DMS114 treated with DMSO at 0.1 percent for 48 hours (cell line): ENCODE results near the gene PPM1D.
"Not testable (repeated sequence)": the region's sequence is repeated elsewhere in the genome, so short reads cannot be mapped to it uniquely, and the experiment has no call there.

ENCODE experiments used
- DNase-seq: peaks from one replicate; lab custom pipeline; 2025; ENCODE audit not compliant: unreplicated experiment; lab: John Stamatoyannopoulos, UW

PPM1D gene

DNA sequence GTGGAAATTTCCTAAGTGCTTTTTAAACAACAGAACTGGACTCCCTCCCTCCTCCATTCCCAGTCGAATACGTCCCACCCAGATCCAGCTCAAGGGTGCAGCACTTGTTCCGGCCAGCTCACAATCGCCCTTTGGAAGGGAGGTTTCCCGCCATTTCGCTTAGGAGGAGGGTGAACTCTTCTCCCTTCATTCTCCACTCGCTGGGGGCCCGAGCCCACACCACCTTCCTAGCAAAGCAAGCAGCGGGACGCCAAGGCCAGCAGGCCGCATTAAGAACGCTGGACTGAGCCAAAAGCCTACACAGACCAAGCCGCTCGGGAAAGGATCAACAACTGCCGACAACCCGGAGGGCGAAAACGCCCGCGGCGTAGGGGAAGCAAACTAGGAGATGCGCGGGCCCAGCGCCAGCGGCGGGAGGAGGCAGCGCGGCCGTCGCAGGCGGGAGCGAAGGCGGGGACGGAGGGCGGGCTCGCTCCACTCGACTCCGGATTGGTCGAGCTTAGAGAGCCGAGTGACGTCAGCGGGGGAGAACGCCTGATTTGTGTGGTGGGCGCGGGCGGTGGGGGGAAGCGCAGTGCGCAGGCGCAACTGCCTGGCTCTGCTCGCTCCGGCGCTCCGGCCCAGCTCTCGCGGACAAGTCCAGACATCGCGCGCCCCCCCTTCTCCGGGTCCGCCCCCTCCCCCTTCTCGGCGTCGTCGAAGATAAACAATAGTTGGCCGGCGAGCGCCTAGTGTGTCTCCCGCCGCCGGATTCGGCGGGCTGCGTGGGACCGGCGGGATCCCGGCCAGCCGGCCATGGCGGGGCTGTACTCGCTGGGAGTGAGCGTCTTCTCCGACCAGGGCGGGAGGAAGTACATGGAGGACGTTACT is at the start of gene PPM1D:
TSS of gene PPM1D (plus strand) at position 574 of the 870 bp plus-strand sequence. CDS start at position 796, 222 bp downstream.
- peak; percentile 99 for DNase-seq

DNA sequence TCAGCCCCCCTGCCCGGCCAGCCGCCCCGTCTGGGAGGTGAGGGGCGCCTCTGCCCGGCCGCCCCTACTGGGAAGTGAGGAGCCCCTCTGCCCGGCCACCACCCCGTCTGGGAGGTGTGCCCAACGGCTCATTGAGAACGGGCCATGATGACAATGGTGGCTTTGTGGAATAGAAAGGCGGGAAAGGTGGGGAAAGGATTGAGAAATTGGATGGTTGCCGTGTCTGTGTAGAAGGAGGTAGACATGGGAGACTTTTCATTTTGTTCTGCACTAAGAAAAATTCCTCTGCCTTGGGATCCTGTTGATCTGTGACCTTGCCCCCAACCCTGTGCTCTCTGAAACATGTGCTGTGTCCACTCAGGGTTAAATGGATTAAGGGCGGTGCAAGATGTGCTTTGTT is 47.7 kb upstream of the PPM1D start:
- DNase-seq = not testable (repeated sequence)

DNA sequence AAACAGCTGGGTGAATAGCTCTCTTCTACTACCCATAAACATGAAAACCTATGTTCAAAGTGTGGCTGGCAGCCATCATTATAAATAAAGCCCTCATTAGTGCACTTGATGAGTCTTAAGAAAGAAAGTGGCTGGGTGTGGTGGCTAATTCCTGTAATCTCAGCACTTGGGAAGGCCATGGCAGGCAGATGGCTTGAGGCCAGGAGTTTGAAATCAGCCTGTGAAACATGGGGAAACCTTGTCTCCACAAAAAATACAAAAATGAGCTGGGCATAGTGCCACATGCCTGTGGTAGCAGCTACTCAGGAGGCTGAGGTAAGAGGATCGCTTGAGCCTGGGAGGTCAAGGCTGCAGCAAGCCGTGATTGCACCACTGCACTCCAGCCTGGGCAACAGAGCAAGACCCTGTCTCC is 45.6 kb upstream of the PPM1D start:
- DNase-seq = no peak

DNA sequence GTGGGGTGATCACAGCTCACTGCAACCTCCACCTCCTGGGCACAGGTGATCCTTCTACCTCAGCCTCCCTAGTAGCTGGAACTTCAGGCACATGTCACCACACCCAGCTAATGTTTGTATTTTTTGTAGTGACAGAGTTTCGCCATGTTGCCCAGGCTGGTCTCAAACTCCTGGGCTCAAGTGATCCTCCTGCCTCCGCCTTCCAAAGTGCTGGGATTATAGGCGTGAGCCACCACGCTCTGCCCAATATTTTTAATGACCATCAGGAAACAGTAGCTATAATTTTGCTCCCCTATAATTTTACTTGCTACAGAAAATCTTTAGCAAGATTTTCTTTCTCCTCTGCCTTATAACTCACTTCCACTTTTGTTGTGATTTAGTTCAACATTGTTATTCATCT is 44.2 kb upstream of the PPM1D start:
- no peak for DNase-seq

DNA sequence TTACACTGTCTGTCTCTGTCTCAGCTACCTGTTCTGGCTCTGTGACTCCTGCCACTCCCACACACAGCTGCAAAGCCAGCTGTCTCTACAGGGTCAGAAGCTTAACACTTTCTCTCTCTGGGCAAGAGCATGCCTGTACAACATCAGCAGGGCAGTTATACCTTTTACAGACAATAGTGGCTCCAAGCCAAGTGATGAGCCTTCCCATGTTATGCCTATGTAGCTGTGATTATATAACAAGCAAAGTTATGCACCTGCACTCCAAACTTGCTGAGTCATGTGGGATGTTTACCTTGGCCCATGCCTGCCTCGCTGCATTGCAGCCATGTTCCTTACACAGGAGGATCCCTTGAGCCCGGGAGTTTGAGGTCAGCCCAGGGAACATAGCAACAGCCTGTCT is 42.2 kb upstream of the PPM1D start:
- no peak for DNase-seq

DNA sequence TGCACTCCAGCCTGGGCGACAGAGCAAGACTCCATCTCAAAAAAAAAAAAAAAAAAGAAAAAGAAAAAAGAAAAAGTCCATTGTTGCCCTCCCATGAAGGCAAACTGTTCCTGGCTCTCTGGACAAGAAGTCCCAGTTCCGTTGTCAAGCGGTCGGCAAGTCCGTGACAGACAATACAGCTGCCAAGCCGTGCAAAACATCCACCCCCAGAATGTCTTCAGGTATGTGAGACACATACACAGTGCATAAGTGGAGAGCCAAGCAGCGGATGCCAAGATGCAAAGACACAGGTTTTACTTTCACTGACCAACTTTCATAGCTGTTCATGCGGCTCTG is 40.4 kb upstream of the PPM1D start:
- no peak for DNase-seq

DNA sequence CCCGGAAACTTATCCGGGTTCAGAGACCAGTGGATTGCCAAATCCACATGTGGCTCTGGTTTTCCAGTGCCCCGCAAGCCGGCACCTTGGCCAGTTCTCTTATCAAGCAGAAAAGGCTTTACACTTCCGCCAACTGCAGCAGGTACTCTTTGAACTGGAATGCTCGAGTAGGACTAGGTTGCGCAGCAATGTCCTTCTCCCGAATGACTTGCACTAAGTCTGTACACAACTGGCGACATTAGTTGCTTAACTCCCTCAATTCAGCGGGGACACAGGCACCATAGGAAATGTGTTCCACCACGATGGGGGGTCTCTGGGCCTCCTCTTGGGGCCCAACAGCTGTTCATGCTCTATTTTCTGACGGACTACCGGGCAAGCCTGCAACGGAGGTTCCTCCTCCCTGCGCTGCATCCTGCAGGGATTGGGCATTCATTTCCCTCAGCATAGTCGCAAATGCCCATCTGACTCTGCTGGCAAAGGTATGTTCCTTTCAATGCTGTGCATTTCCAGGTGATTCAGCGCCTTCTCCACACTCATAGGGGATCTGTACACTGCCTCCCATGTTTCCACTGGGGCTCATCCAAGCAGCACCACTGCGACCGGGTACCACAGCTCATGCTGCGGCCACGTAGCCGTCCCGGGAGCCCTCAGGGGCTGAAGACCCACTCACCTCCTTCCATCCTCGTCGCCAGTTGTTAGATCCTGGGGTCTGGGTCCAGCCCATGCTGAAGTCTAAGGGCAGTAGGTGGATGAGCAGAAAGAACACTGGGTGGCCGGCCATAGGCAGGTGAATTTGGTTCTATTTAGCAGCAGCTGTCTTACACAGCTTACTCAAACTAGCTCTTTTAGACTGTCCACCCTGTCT is 39.8 kb upstream of the PPM1D start:
- DNase-seq = no peak

DNA sequence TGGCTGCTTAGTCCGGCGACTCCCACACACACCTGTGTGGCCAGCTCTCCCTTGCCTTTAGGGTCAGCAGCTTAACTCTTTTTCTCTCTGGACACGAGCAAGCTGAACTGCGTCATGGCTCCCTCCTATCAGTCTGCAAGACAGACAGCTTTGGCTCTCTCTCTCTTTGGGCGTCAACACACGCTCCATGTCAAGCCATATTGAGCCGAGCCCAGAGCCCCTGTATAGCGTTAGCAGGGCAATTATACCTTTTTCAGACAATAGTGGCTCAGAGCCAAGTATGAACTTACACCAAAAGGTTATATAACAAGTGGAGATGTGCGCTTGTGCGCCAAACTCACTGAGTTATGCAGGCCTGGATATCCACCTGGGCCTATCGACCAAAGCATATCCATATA is 39.1 kb upstream of the PPM1D start:
- DNase-seq = no peak

DNA sequence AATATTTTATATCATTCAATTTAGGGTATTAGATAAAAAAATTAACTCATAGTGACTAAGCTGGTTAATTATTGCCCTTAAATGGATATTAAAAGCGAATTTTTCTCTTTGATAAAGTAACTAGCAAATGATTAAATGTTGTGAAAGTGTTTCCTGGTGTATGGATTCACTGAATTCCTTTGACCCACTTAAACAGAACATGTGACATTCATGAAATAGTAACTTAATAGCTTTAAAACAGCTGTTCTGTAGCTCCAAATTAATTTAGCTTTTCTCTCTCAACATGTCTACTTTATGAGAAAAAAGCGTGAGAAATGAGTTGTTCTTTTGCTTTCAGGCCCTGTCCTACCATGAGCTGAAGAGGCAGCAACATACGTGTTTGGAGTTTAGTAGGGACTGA is 37.6 kb upstream of the PPM1D start:
- no peak for DNase-seq

DNA sequence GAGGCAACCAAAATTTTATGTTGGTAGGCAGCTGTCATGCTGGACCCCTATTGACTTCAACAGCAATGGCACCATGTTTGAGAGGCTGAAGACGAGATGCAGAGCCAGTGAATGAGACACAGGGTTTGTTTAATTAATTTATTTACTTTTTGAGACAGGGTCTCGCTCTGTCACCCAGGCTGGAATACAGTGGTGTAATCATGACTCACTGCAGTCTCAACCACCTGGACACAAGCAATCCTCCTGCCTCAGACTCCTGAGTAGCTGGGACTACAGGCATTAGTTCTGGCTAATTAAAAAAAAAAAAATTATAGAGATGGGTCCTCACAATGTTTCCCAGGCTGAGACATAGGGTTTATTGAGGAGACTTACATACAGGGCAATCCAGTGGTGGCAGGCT is 36.2 kb upstream of the PPM1D start:
- DNase-seq = no peak

DNA sequence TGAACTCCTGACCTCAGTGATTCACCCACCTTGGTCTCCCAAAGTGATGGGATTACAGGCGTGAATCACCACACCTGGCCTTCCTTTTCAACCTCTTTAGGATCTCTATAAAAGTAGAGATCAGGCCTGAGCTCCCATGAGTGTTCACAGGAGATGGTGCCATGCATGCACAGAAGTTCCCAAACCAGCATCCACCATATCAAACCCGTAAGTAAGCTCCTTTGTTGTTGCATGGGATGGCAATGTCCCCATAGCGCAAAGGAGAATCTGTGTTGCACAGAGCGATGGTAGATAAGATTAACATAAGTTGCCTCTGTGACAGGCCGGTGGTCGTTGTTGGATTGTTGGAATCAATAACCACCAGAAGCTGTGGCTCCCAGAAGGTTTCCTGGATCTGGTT is 34.8 kb upstream of the PPM1D start:
- DNase-seq = no peak

DNA sequence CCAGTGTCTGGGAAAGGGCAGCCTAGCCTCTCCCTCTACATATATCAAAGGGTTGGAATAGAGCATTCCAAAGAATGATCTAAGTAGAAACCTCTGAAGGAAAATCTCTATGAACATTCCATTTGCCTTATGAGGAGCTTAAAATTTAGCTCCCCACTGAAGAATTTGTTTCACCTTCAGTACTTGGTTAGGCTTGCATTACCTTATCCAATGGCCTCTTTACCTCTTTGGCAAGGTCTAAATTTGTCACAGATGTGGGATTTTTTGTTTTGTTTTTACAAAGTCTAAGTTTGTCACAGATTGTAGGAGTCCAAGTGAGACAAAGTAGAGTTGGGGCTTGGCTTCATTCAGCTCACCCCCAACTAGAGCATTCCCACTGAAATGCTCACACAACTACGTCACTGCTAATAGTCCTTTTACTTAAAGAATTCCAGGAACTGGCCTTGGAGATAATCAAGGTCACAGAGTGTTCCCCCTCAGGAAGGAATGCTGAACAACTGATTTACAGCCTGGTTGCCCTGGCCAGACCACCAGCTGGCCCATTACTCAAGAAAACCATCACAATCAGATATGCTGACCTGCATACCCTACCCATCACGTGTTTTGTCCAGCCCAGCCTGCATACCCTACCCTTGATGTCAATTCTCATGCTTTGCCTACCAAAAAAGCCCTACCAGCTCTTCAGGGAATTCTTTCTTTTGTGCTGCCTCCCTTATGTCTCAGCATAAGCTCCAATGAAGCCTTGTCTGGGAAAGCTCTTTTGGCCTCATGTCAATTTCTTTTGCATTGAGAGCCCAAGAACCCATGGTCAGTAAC is 26.5 kb upstream of the PPM1D start:
- DNase-seq = no peak

DNA sequence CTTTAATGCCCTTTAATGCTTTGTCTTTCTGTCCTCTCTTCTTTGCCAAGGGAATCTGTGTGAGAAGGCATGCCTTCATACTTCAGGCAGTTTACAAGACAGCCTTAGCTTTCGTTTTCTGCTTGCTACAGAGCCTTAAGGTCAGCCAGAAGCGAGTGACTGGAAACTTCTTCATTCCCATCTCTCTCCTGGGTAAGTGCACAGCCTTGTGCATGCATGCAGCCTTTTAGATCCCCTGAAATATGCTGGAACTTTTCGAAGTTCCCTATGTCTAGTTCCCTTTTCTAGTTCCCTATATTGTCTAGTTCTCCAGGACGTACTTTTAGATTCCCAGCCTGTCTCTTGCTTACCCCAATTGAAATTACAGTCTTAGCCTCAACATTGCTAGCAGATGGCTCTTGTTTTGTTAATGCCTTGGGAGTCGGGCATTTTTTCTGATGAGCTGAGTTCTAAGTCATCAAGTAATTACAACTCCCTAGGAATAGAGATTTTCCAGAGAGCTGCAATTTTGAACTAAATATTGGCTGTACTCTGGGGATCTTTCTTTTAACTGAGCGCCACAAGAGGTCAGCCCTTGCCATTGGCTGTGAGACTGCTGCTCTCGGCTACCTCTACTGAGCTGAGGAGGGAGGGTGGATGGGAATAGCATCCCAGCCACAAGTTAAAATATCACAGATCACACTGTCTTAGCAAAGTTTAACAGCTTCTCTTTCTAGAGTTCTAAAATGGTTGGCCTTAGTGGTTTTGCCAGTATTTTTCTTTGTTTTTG is 22.7 kb upstream of the PPM1D start:
- DNase-seq = peak; percentile 63

DNA sequence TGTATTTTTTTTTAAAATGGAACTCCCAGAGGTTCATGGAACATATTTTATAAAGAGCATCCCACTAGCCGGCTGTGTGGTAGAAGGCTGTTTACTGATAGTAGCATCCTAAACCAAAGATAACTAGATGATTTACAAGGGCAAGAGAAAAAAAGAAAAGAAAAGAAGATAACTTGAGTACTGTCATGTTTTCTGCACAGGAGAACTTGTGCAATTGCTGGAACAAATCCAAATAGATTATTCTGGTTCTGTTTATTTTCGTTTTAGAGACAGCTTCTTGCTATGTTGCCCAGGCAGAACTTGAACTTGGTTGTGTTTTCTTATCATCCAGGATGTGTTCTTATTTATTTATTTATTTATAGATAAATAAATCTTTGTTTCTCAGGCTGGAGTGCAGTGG is 20.9 kb upstream of the PPM1D start:
- no peak for DNase-seq

DNA sequence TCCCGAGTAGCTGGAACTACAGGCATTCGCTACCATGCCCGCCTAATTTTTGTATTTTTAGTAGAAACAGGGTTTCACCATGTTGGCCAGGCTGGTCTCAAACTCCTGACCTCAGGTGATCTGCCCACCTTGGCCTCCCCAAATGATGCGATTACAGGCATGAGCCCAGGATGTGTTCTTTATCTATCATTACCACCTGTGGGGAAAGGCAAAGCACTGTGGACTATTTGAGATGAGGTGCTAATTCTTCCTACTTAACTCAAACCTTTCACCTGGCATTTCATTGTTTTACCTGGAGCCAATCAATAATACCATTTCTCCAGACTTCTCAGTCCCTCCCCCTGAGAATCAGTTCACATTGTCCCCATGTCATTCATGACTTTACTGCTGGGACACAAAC is 20.4 kb upstream of the PPM1D start:
- DNase-seq = no peak

DNA sequence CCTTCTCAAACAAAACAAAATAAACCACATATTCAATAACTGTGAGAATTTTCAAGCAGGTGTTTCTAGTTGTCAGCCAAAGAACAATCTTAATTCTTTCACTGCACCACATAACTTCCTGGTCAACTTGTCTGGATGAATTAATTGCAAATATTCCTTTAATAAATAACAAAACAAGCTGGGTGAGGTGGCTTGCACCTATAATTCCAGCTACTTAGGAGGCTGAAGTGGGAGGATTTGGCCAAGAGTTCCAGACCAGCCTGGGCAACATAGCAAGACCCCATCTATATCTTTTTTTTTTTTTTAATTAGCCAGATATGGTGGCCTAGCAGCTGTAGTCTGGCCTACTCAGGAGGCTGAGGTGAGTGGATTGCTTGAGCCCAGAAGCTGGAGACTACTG is 17.0 kb upstream of the PPM1D start:
- no peak for DNase-seq

DNA sequence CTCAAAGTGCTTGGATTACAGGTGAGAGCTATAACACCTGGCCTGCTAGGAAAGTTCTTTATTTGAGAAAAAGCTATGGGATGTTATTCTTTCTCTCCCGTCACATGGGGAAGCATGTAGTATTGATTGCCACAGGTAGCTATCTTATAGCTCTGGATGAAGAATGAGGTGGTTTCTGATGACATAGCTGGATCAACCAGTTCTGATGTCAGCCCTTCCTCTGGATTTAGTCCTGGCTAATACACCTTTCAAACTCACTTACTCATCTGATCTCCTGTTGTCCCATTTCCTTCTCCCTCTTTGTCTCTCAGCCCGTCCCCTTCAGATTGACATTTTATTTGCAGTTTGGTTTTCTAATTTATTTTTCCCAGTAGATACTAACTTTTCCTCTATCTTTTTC is 14.1 kb upstream of the PPM1D start:
- DNase-seq = no peak

DNA sequence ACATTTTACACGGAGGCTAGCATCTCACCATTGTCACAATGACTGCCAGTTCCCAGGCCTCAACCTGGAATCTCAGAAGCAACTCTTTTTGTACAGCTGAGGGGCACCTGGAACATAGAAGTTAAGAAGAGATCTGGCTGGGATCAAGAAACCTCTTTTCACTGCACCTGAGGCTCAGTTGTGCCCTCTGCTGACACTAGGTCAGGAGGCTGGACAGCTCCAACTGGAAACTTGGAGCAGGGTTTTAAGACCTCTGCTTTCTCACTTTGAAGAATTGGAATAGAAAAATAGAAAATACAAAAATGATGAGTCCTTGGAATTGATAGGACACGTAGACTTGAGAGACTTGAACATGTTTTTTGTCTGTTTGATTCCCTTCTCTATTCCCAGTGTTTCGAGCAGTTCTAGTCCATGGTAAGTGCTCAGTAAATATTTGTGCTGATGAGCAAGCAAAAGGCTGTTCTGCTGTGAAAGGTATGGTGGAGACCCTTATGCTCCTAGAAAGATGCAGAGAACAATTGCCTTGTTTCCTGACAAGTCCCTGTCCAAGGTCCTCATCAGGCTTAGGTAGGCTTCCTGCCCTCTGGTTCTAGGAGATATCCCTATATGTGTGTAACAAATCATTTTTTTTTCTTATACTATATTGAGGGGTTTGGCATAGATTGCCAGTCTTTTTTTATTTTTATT is 13.6 kb upstream of the PPM1D start:
- no peak for DNase-seq

DNA sequence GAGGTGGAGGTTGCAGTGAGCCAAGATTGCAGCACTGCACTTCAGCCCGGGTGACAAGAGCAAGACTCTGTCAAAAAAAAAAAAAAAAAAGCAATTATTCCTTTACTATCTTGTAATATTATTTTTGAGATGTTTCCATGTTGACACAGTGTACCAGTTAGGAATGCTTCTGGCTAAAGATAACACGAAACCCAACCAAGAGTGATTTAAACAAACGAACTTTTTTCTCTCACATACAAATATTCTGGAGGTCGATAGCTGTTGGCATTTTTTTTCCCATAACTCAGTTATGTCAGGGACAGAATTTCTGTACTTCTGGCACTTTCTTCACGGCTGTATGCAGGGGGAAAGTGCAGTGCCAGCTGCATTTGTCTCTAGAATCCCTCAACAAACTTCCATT is 9.9 kb upstream of the PPM1D start:
- no peak for DNase-seq

DNA sequence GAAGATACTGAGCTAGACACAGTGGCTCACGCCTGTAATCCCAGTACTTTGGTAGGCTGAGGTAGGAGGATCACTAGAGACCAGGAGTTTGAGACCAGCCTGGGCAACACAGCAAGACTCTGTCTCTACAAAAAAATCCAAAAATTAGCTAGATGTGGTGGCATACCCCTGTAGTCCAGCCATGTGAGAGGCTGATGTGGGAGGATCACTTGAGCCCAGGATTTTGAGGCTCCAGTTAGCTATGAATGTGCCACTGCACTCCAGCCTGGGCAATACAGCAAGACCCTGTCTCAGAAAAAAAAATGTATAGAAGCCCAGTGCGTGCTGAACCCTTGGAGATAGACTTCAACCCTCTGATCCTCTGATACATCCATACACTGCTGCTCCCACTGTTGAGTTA is 7.2 kb upstream of the PPM1D start:
- DNase-seq = no peak
